ENCODE data around the gene ZNF506.

DNA sequence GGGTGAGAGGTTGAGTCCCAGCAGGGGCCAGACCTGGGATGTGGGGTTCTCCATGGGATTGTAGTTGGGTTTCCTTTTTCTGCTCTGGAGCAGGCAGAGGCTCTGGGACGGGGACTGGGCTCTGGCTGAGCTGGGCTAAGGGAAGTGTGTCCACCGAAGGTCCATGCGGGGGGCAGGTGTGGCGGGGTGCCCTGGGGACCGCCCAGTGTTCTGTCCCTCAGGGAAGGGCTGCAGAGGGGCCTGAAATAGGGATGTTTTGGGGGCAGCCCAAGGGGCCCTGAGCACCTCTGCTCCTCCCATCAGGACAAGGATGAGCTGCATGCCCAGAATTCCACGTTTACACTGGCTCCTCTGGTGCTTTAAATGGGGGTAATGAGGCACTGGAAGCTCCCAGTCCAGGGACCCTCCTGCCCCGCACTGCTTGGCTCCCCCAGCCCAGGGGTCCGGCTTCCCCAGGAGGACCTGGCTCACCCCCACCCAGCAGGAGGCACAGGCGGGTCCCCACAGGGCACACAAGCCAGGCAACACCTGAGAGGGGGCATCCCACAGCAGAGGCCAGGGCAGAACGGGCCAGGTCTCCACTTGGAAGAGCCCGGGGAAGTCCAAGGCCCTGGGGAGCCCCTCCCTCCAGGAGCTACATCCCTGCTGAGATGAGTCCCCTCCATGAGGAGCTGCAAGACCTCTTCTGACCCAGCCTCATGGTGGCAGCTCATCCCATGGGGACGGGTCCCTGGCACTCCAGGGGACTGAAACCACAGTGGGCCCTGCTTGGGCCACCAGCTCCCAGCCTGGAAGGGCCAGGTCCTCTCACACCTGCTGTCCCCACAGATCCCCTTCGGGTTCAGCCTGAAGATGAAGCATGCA is 74.0 kb downstream of the ZNF506 start:
- TF ChIP-seq, protein P1, sequence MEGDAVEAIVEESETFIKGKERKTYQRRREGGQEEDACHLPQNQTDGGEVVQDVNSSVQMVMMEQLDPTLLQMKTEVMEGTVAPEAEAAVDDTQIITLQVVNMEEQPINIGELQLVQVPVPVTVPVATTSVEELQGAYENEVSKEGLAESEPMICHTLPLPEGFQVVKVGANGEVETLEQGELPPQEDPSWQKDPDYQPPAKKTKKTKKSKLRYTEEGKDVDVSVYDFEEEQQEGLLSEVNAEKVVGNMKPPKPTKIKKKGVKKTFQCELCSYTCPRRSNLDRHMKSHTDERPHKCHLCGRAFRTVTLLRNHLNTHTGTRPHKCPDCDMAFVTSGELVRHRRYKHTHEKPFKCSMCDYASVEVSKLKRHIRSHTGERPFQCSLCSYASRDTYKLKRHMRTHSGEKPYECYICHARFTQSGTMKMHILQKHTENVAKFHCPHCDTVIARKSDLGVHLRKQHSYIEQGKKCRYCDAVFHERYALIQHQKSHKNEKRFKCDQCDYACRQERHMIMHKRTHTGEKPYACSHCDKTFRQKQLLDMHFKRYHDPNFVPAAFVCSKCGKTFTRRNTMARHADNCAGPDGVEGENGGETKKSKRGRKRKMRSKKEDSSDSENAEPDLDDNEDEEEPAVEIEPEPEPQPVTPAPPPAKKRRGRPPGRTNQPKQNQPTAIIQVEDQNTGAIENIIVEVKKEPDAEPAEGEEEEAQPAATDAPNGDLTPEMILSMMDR (IDR thresholded peaks at IDR 0.05), result no peak
- no peak for TF ChIP-seq POLR2A (IDR thresholded peaks at IDR 0.05)
